Left forelimb (tissue), 1 donor: ENCODE measurements around the gene NDST1.

Experiments
- DNase-seq: peaks from one replicate; pipeline ENCODE4 v3.0.0-alpha.2; 2018; ENCODE audit warnings: low spot score

NDST1 gene

GRCh38 chr5:150544611-150545219, 36.8 kb downstream of the NDST1 start:
- no peak for DNase-seq

- no peak for DNase-seq
Observed at GRCh38 chr5:150545246-150545645, 37.3 kb downstream of the NDST1 start.

- no peak for DNase-seq
Observed at GRCh38 chr5:150548123-150548522, 40.2 kb downstream of the NDST1 start.

- no peak for DNase-seq
Observed at GRCh38 chr5:150549735-150550134, 41.8 kb downstream of the NDST1 start.

GRCh38 chr5:150550286-150550685, 42.4 kb downstream of the NDST1 start:
- DNase-seq = no peak

GRCh38 chr5:150551066-150551465, 43.1 kb downstream of the NDST1 start:
- DNase-seq = no peak

- DNase-seq = no peak
Observed at GRCh38 chr5:150553402-150553801, 45.5 kb downstream of the NDST1 start.

- DNase-seq = no peak
Observed at GRCh38 chr5:150553911-150554310, 46.0 kb downstream of the NDST1 start.

GRCh38 chr5:150554857-150555256, 46.9 kb downstream of the NDST1 start:
- no peak for DNase-seq

- DNase-seq = no peak
Observed at GRCh38 chr5:150556106-150556505, 48.2 kb downstream of the NDST1 start.

- DNase-seq = no peak
Observed at GRCh38 chr5:150556859-150557508, 49.1 kb downstream of the NDST1 start.

GRCh38 chr5:150557509-150557872, 49.6 kb downstream of the NDST1 start:
- DNase-seq = no peak

- DNase-seq = no peak
Observed at GRCh38 chr5:150558088-150558621, 50.2 kb downstream of the NDST1 start.

- no peak for DNase-seq
Observed at GRCh38 chr5:150559088-150559487, 51.2 kb downstream of the NDST1 start.

GRCh38 chr5:150559701-150560100, 51.8 kb downstream of the NDST1 start:
- no peak for DNase-seq

GRCh38 chr5:150560401-150561191, 52.7 kb downstream of the NDST1 start:
- DNase-seq = peak; percentile 80

- DNase-seq = no peak
Observed at GRCh38 chr5:150561192-150561512, 53.2 kb downstream of the NDST1 start.

GRCh38 chr5:150561571-150562275, 53.8 kb downstream of the NDST1 start:
- DNase-seq = no peak

GRCh38 chr5:150562832-150563231, 54.9 kb downstream of the NDST1 start:
- DNase-seq = no peak

- no peak for DNase-seq
Observed at GRCh38 chr5:150565868-150566267, 57.9 kb downstream of the NDST1 start.

- DNase-seq = peak; percentile 6
Observed at GRCh38 chr5:150567031-150567717, 59.2 kb downstream of the NDST1 start.

GRCh38 chr5:150568663-150569062, 60.7 kb downstream of the NDST1 start:
- peak; percentile 36 for DNase-seq
